ENCODE results near the gene TMX2.
A peak's percentile ranks its signal among the peaks of the same experiment; 100 is the strongest.

TMX2 gene

DNA sequence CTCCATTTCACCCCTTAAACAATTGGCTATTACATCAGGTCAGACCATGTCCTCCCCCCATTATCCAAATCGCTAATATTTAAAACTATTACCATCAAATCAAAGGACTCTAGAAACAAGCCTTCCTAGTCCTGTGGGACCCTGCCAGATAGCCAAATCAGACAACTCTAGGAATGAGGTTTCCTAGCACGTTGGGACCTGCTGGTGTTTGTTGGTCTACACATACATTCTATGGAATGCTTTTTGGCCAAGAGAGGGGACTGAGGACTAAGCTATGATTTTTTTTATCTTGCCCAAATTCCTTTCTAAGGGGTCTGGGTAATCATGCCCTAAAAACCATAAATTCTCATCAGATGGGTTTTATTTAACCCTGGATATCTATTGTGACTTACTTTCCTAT is 14.8 kb downstream of the TMX2 start:
- no peak for DNase-seq (ENCODE audit: extremely low read depth, low read depth)
- no peak for TF ChIP-seq CTCF (IDR thresholded peaks at IDR 0.05; ENCODE audit: low read depth, low read length)

DNA sequence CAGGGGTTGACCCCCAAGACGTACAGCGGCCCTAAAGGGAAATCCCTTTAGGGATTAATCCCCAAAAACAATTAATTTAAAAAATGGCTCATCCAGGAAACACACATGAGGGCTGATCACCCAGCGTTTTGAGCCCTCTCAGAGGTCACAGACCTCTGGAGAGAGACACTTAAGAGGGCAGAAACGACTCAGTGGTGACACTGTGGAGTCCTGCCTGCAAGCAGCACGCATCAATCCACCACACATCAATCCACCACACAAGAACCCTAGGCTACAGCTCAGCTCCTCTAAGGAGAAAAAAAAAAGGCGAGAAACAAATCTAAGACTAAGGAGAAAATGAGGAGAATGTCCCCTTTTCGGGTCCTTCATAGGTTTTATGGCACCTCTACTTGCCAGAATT is 16.4 kb downstream of the TMX2 start:
- TF ChIP-seq CTCF (IDR thresholded peaks at IDR 0.05; ENCODE audit: low read depth, low read length): no peak
- DNase-seq (ENCODE audit: extremely low read depth, low read depth): no peak

- no peak for TF ChIP-seq CTCF (IDR thresholded peaks at IDR 0.05; ENCODE audit: low read depth, low read length)
- DNase-seq (ENCODE audit: extremely low read depth, low read depth): no peak
Observed at GRCh38 chr11:57729479-57729878, 17.1 kb downstream of the TMX2 start.

DNA sequence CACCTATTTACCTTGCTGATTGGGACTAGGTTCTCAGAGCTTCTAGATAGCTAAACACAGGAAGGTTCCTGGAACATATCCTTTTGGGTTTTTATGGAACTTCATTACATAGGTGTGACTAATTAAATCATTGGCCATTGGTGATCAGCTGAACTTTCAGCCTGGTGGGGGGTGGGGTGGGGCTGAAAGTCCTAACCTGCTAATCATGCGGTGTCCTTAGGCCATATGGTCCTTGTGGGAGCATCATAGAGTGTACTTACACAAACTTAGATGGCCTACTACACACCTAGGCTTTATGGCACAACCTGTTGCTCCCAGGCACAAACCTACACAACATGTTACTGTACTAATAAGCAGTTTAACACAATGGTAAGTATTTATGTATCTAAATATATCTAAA is 20.3 kb downstream of the TMX2 start:
- no peak for TF ChIP-seq CTCF (IDR thresholded peaks at IDR 0.05; ENCODE audit: low read depth, low read length)
- DNase-seq (ENCODE audit: extremely low read depth, low read depth): no peak

GRCh38 chr11:57735619-57736298 is 23.4 kb downstream of the TMX2 start:
- no peak for TF ChIP-seq CTCF (IDR thresholded peaks at IDR 0.05; ENCODE audit: low read depth, low read length)
- no peak for DNase-seq (ENCODE audit: extremely low read depth, low read depth)

GRCh38 chr11:57741132-57742086 is 29.0 kb downstream of the TMX2 start, which contains the start of gene SELENOH:
TSS of gene SELENOH (plus strand) at chr11:57741491. CDS start at chr11:57741596, 105 bp downstream.
- TF ChIP-seq CTCF (IDR thresholded peaks at IDR 0.05; ENCODE audit: low read depth, low read length): no peak
- DNase-seq (ENCODE audit: extremely low read depth, low read depth): peak; percentile 93

GRCh38 chr11:57742087-57742452 is 29.7 kb downstream of the TMX2 start:
- DNase-seq (ENCODE audit: extremely low read depth, low read depth): no peak
- TF ChIP-seq CTCF (IDR thresholded peaks at IDR 0.05; ENCODE audit: low read depth, low read length): no peak

Measured in AG09319 (cell line).